Upper lobe of right lung (tissue), 1 donor: ENCODE data around the gene IQSEC1. TPM values are rescaled to one million over a fixed set of nuclear protein-coding genes. Genes with fewer than 3 reads are reported as not detected.

Experiments
- ATAC-seq: fragments of 200-7000 bp; cut with Tn5 transposase; one replicate; pipeline ENCODE4 v1.9.1; 2020; ENCODE audit warnings: mild to moderate bottlenecking, moderate library complexity
- DNase-seq: peaks from one replicate; pipeline ENCODE4 v3.0.0-alpha.2; 2020
- H3K27ac ChIP-seq: fragments of 200-600 bp; one replicate; pipeline ENCODE4 v1.8.0; 2022
- H3K27me3 ChIP-seq: fragments of 200-600 bp; one replicate; pipeline ENCODE4 v1.8.0; 2022; ENCODE audit warnings: mild to moderate bottlenecking
- H3K36me3 ChIP-seq: fragments of 200-600 bp; one replicate; pipeline ENCODE4 v1.8.0; 2022
- H3K4me1 ChIP-seq: fragments of 200-600 bp; one replicate; pipeline ENCODE4 v1.8.0; 2022
- H3K4me3 ChIP-seq: fragments of 200-600 bp; one replicate; pipeline ENCODE4 v1.8.0; 2022; ENCODE audit warnings: mild to moderate bottlenecking
- H3K9me3 ChIP-seq: fragments of 200-600 bp; one replicate; pipeline ENCODE4 v1.8.0; 2022
- intact Hi-C: fragments of 100-400 bp; cut with DNase I; formaldehyde crosslinking; loops from one replicate; pipeline ENCODE4 v1.11.0; 2022
- total RNA-seq: library from RNA; stranded (reverse); fragmentation: NEBNext Ultra II Directional; extraction: Animal tissue kit (Norgen Biotek cat#: 25700); gene quantifications from one replicate; pipeline ENCODE4 v1.2.1, GENCODE V29; 2021
- TF ChIP-seq, protein P1 (sequence below): fragments of 200-600 bp; IDR thresholded peaks from one replicate; pipeline ENCODE4 v1.8.0; 2022; ENCODE audit warnings: antibody characterized with exemption
- donor health status: DM: no; HTN: yes; CAD: no; lungs with severe emphysema.

The IQSEC1 gene
- total RNA-seq, 1 donor from 2014 or later: 61.6 TPM

DNA sequence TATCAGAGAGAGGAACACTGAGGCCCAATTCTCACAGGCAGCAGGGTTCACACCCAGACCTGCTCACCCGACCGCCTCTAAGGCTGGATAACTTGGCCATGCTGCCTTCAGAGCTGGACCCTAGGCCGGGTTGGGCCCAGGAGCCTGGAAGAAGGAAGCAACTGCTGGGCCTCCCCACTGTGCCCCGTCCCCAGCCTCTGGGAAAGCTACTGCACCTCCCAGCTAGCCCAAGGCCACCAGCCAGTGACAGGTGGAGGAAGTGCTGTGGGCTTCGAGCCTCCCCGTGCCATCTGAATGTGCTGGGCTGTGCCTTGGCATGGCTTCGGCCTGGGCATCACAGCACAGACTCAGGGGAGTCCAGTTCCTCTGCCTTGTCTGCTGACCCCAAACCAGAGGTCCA lies 169.3 kb downstream of the IQSEC1 start:
- intact Hi-C loops: no loop called here
- TF ChIP-seq, protein P1, sequence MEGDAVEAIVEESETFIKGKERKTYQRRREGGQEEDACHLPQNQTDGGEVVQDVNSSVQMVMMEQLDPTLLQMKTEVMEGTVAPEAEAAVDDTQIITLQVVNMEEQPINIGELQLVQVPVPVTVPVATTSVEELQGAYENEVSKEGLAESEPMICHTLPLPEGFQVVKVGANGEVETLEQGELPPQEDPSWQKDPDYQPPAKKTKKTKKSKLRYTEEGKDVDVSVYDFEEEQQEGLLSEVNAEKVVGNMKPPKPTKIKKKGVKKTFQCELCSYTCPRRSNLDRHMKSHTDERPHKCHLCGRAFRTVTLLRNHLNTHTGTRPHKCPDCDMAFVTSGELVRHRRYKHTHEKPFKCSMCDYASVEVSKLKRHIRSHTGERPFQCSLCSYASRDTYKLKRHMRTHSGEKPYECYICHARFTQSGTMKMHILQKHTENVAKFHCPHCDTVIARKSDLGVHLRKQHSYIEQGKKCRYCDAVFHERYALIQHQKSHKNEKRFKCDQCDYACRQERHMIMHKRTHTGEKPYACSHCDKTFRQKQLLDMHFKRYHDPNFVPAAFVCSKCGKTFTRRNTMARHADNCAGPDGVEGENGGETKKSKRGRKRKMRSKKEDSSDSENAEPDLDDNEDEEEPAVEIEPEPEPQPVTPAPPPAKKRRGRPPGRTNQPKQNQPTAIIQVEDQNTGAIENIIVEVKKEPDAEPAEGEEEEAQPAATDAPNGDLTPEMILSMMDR: no peak
- DNase-seq (no peak), ATAC-seq (no peak)
- H3K4me3 ChIP-seq: no peak overlapping the region
- H3K4me1 ChIP-seq: no peaks in the 10 kb centered on the region
- no peak overlapping the region for H3K27ac ChIP-seq
- H3K27me3 ChIP-seq: no peaks in the 10 kb centered on the region
- H3K9me3 ChIP-seq: no peaks in the 10 kb centered on the region
- H3K36me3 ChIP-seq: peaks cover 72% of the 10 kb centered on the region

DNA sequence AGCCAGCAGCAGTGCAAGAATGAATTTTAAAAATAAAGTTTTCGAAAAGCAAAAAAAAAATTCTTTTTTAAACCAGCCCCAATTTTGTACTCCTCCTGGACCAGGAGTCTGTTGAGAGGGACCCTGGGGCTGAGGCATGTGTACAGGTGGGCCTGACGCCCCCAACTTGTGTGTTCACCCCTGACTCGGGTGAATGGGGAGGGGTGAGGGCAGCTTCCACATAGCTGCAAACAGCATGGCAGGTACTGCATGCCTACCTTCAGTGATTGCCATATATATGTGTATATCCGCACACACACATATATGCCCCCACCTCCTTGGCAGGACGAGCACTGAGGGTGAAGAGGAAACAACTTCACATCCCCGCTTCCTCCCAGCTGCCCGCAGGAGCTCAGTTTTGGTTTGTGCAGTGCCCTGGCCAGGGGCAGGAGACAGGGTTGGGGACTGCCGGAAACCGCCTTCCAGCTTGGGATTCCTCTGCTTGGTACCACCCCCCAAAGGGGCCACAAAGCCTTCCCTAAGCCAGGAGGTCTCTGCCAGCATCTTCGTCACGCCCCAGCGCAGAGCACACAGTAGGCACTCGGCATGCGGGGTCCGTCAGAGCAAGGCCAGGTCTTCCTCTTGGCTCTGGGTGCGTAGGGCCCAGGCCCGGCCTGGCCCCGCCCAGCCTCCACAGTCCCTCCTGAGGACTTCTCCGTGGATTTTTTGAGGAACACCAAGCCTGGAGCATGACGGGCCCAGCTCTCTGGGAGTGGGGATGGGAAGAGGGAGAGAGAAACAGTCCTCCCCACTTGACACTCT lies 170.0 kb downstream of the IQSEC1 start:
- no peak overlapping the region for H3K4me3 ChIP-seq
- DNase-seq (no peak), ATAC-seq (peak; percentile 4)
- no peaks in the 10 kb centered on the region for H3K4me1 ChIP-seq
- TF ChIP-seq, protein P1: no peak
- no peaks in the 10 kb centered on the region for H3K9me3 ChIP-seq
- intact Hi-C loops: no loop called here
- H3K27ac ChIP-seq: no peak overlapping the region
- H3K27me3 ChIP-seq: no peaks in the 10 kb centered on the region
- peaks cover 70% of the 10 kb centered on the region for H3K36me3 ChIP-seq

DNA sequence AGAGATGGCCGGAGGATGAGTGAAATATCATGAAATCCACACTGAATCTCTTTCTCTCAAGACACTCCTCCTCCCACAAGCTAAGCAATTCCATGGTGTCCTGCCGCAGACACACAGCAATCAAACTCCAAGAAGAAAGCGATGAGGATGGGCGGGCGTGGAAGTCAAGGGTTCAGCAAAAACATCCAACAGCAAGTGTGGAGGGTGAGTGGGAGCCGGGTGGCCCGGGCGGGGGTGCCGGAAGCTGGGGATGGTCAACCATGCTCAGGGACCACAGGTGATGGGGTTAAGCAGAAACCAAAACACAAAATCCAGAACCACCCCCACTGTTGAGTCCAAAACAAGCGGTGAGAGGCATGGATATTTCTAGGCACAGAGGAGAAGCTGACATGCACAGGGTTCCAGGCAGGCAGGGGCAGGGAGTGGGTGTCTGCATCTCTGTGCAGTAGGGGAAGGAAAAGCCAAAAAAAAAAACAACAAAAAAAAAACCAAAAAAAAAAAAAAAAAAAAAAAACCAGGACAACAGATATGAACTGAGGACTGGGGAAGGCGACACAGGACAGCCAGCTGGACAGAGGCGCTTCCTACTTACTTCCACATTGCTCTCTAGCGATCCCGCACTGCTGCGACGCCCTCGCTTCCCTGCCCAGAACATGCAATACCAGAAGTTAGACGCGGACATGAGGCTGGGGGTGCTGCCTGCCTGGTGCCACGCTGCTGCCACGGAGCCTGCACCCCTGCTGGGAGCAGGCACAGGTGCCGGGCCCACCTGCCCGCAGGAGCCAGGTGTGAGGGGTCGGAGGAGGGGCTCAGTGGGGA lies 170.8 kb downstream of the IQSEC1 start:
- Histone ChIP-seq H3K27ac (no peak overlapping the region), H3K4me3 (no peak overlapping the region), H3K9me3 (no peaks in the 10 kb centered on the region), H3K36me3 (peaks cover 66% of the 10 kb centered on the region), H3K27me3 (no peaks in the 10 kb centered on the region), H3K4me1 (no peaks in the 10 kb centered on the region)
- intact Hi-C loops: no loop called here
- peak; percentile 41 for ATAC-seq
- DNase-seq: no peak
- TF ChIP-seq, protein P1: no peak

DNA sequence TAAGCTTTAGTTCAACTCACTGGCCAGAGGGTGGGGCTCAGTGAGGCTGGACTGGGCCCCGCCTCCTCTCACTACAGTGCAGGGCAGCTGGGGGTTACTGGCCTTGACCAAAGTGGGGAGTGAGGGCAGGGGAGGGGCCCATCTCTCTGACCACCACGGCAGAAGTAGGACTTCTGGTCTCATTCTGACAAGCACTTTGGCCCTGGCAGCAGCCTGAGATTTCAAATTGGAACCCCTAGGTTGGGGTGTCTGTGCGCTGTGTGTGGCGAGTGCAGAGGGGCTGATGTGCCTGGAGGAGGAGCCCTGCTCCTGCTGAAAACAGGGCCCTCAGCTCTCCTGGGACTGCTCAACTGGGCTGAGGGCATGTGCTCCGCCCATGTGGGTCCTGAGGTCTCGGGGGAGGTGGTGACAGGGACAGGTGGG lies 171.6 kb downstream of the IQSEC1 start:
- Histone ChIP-seq H3K4me3 (no peak overlapping the region), H3K4me1 (no peaks in the 10 kb centered on the region), H3K36me3 (peaks cover 59% of the 10 kb centered on the region), H3K27me3 (no peaks in the 10 kb centered on the region), H3K27ac (no peak overlapping the region), H3K9me3 (no peaks in the 10 kb centered on the region)
- no peak for ATAC-seq
- intact Hi-C loops: no loop called here
- TF ChIP-seq, protein P1: no peak
- no peak for DNase-seq

DNA sequence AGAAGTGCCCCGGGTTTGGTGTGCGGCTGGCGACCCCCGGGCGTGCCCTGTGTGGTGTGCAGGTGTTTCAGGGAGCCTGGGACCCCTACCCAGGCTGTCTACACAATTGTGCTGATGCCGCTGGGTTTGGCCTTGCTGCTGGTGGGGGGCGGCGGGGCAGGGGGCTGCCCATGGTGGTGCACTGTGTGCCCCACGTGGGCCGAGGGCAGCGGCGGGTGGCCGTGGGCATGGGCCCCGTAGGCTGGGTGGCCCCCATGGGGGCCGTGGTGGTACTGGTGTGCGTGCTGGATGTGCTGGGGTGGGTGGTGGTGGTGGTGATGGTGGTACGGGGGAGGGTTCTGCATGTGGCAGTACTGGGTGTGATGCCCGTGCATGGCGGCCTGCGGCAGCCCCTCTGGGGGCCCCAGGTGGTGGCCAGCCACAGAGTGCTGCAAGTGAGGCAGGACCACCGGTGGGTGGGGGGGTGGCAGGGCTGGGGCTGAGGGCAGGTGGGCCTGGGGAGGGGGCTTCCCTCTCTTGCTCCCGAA lies 172.3 kb downstream of the IQSEC1 start:
- intact Hi-C loops: no loop called here
- H3K27ac ChIP-seq: no peak overlapping the region
- peaks cover 52% of the 10 kb centered on the region for H3K36me3 ChIP-seq
- no peak overlapping the region for H3K4me3 ChIP-seq
- DNase-seq: no peak
- TF ChIP-seq, protein P1: no peak
- no peaks in the 10 kb centered on the region for H3K9me3 ChIP-seq
- H3K4me1 ChIP-seq: peaks cover 3% of the 10 kb centered on the region
- no peak for ATAC-seq
- H3K27me3 ChIP-seq: no peaks in the 10 kb centered on the region
